ENCODE results near the gene FAM209B. TPM values are rescaled to one million over a fixed set of nuclear protein-coding genes. Genes with fewer than 3 reads are reported as not detected.

FAM209B gene
- total and polyA plus RNA-seq, 5 donors = 0.59 to 0.84 TPM; not detected in 3

GRCh38 chr20:56573986-56574385 is 40.9 kb downstream of the FAM209B start:
- 86% methylated on average over 5 of the region's 5 CpGs for WGBS
- no peak for ATAC-seq
- Histone ChIP-seq H3K27me3 (ENCODE audit: control insufficient read depth, insufficient read depth) (no peaks in the 10 kb centered on the region), H3K4me1 (ENCODE audit: control insufficient read depth, insufficient read depth, low read length) (no peaks in the 10 kb centered on the region), H3K9me3 (ENCODE audit: control insufficient read depth, low read length) (no peaks in the 10 kb centered on the region), H3K4me3 (ENCODE audit: low read length) (no peak overlapping the region), H3K27ac (ENCODE audit: low read length) (no peak overlapping the region)
- DNase-seq = no peak
- intact Hi-C loops (cut with DNase I) = no loop called here

- intact Hi-C loops (cut with DNase I) = no loop called here
- Histone ChIP-seq H3K9me3 (ENCODE audit: control insufficient read depth, low read length) (no peaks in the 10 kb centered on the region), H3K27me3 (ENCODE audit: control insufficient read depth, insufficient read depth) (no peaks in the 10 kb centered on the region), H3K4me1 (ENCODE audit: control insufficient read depth, insufficient read depth, low read length) (no peaks in the 10 kb centered on the region), H3K27ac (ENCODE audit: low read length) (no peak overlapping the region), H3K4me3 (ENCODE audit: low read length) (no peak overlapping the region)
- no peak for ATAC-seq
- WGBS = 78% methylated on average over 10 of the region's 10 CpGs
- DNase-seq = no peak
These were observed 41.6 kb downstream of the FAM209B start for GRCh38 chr20:56574531-56575142.

GRCh38 chr20:56575157-56575556 is 42.1 kb downstream of the FAM209B start:
- intact Hi-C loops (cut with DNase I) = no loop called here
- ATAC-seq = no peak
- WGBS = 75% methylated on average over 9 of the region's 9 CpGs

GRCh38 chr20:56575961-56576360 is 42.9 kb downstream of the FAM209B start:
- Histone ChIP-seq H3K4me3 (ENCODE audit: low read length) (no peak overlapping the region), H3K27ac (ENCODE audit: low read length) (no peak overlapping the region), H3K4me1 (ENCODE audit: control insufficient read depth, insufficient read depth, low read length) (no peaks in the 10 kb centered on the region), H3K9me3 (ENCODE audit: control insufficient read depth, low read length) (no peaks in the 10 kb centered on the region), H3K27me3 (ENCODE audit: control insufficient read depth, insufficient read depth) (no peaks in the 10 kb centered on the region)
- no peak for DNase-seq
- WGBS = 59% methylated on average over 4 of the region's 4 CpGs
- intact Hi-C loops (cut with DNase I) = no loop called here
- ATAC-seq = no peak

More at GRCh38 chr20:56575157-56575556, 42.1 kb downstream of the FAM209B start:
- Histone ChIP-seq H3K4me1 (ENCODE audit: control insufficient read depth, insufficient read depth, low read length) (no peaks in the 10 kb centered on the region), H3K27ac (ENCODE audit: low read length) (no peak overlapping the region), H3K27me3 (ENCODE audit: control insufficient read depth, insufficient read depth) (no peaks in the 10 kb centered on the region), H3K4me3 (ENCODE audit: low read length) (no peak overlapping the region), H3K9me3 (ENCODE audit: control insufficient read depth, low read length) (no peaks in the 10 kb centered on the region)
- no peak for DNase-seq

- intact Hi-C loops (cut with DNase I) = no loop called here
These were observed 46.3 kb downstream of the FAM209B start for GRCh38 chr20:56579301-56579710.

GRCh38 chr20:56580226-56580625 is 47.2 kb downstream of the FAM209B start:
- no peak for ATAC-seq

More at GRCh38 chr20:56579301-56579710, 46.3 kb downstream of the FAM209B start:
- ATAC-seq = no peak
- WGBS = 70% methylated on average over 6 of the region's 6 CpGs
- no peak for DNase-seq
- H3K27me3 ChIP-seq (ENCODE audit: control insufficient read depth, insufficient read depth) = no peaks in the 10 kb centered on the region
- H3K9me3 ChIP-seq (ENCODE audit: control insufficient read depth, low read length) = no peaks in the 10 kb centered on the region
- H3K4me1 ChIP-seq (ENCODE audit: control insufficient read depth, insufficient read depth, low read length) = no peaks in the 10 kb centered on the region
- H3K27ac ChIP-seq (ENCODE audit: low read length) = no peak overlapping the region
- no peak overlapping the region for H3K4me3 ChIP-seq (ENCODE audit: low read length)

GRCh38 chr20:56581701-56582100 is 48.7 kb downstream of the FAM209B start:
- Histone ChIP-seq H3K4me1 (ENCODE audit: control insufficient read depth, insufficient read depth, low read length) (no peaks in the 10 kb centered on the region), H3K27me3 (ENCODE audit: control insufficient read depth, insufficient read depth) (no peaks in the 10 kb centered on the region), H3K9me3 (ENCODE audit: control insufficient read depth, low read length) (no peaks in the 10 kb centered on the region), H3K27ac (ENCODE audit: low read length) (no peak overlapping the region), H3K4me3 (ENCODE audit: low read length) (no peak overlapping the region)
- DNase-seq (no peak), ATAC-seq (no peak)
- intact Hi-C loops (cut with DNase I) = no loop called here
- 46% methylated on average over 2 of the region's 2 CpGs for WGBS

More at GRCh38 chr20:56580226-56580625, 47.2 kb downstream of the FAM209B start:
- Histone ChIP-seq H3K9me3 (ENCODE audit: control insufficient read depth, low read length) (no peaks in the 10 kb centered on the region), H3K4me1 (ENCODE audit: control insufficient read depth, insufficient read depth, low read length) (no peaks in the 10 kb centered on the region), H3K27me3 (ENCODE audit: control insufficient read depth, insufficient read depth) (no peaks in the 10 kb centered on the region), H3K27ac (ENCODE audit: low read length) (no peak overlapping the region), H3K4me3 (ENCODE audit: low read length) (no peak overlapping the region)
- DNase-seq = no peak
- WGBS = 86% methylated on average over 12 of the region's 12 CpGs
- intact Hi-C loops (cut with DNase I) = no loop called here

- no peak for ATAC-seq
- H3K4me1 ChIP-seq (ENCODE audit: control insufficient read depth, insufficient read depth, low read length) = no peaks in the 10 kb centered on the region
- intact Hi-C loops (cut with DNase I) = no loop called here
- DNase-seq = no peak
- 36% methylated on average over 4 of the region's 4 CpGs for WGBS
- H3K9me3 ChIP-seq (ENCODE audit: control insufficient read depth, low read length) = no peaks in the 10 kb centered on the region
- no peak overlapping the region for H3K27ac ChIP-seq (ENCODE audit: low read length)
- no peak overlapping the region for H3K4me3 ChIP-seq (ENCODE audit: low read length)
- no peaks in the 10 kb centered on the region for H3K27me3 ChIP-seq (ENCODE audit: control insufficient read depth, insufficient read depth)
These were observed 49.5 kb downstream of the FAM209B start for GRCh38 chr20:56582542-56582941.

- H3K9me3 ChIP-seq (ENCODE audit: control insufficient read depth, low read length) = no peaks in the 10 kb centered on the region
- WGBS = 83% methylated on average over 5 of the region's 5 CpGs
- no peak for ATAC-seq
- no peaks in the 10 kb centered on the region for H3K4me1 ChIP-seq (ENCODE audit: control insufficient read depth, insufficient read depth, low read length)
- no peak for DNase-seq
- intact Hi-C loops (cut with DNase I) = no loop called here
- no peak overlapping the region for H3K4me3 ChIP-seq (ENCODE audit: low read length)
- H3K27me3 ChIP-seq (ENCODE audit: control insufficient read depth, insufficient read depth) = no peaks in the 10 kb centered on the region
- H3K27ac ChIP-seq (ENCODE audit: low read length) = no peak overlapping the region
These were observed 51.9 kb downstream of the FAM209B start for GRCh38 chr20:56584916-56585315.

Other genes with a start within 250 kb of the FAM209B start
- gene FAM210B, start 174.3 kb upstream of the FAM209B start, total RNA-seq = 10 to 100 TPM; 33.0 to 37.9 (median 35.2) TPM
- 29.4 TPM for gene FAM210B, start 174.3 kb upstream of the FAM209B start, polyA plus RNA-seq
- 10 to 100 TPM in 1 of 4 donors, 1 to 10 TPM in 3; 4.8 to 10.8 (median 8.5) TPM for gene AURKA, start 141.0 kb upstream of the FAM209B start, total RNA-seq
- gene AURKA, start 141.0 kb upstream of the FAM209B start, polyA plus RNA-seq = 5.9 TPM
- 10 to 100 TPM; 19.1 to 23.2 (median 19.8) TPM for gene CSTF1, start 140.6 kb upstream of the FAM209B start, total RNA-seq
- 8.8 TPM for gene CSTF1, start 140.6 kb upstream of the FAM209B start, polyA plus RNA-seq
- gene CASS4, start 121.0 kb upstream of the FAM209B start, total RNA-seq = under 1 TPM; 0.51 to 0.79 (median 0.64) TPM
- gene CASS4, start 121.0 kb upstream of the FAM209B start, polyA plus RNA-seq = 0.34 TPM
- gene RTF2, start 64.6 kb upstream of the FAM209B start, total RNA-seq = 10 to 100 TPM; 73.4 to 80.4 (median 79.5) TPM
- gene RTF2, start 64.6 kb upstream of the FAM209B start, polyA plus RNA-seq = 74.3 TPM
- not detected for gene FAM209A, start 8.5 kb upstream of the FAM209B start, total RNA-seq
- not detected for gene FAM209A, start 8.5 kb upstream of the FAM209B start, polyA plus RNA-seq
- gene TFAP2C, start 96.1 kb downstream of the FAM209B start, total RNA-seq = under 1 TPM; 0.17 to 0.39 (median 0.26) TPM
- gene TFAP2C, start 96.1 kb downstream of the FAM209B start, polyA plus RNA-seq = 0.14 TPM

Data from right cardiac atrium (tissue), 5 donors.